Gastrocnemius medialis (tissue), 4 donors: ENCODE data around the gene SRP68.

Source experiments
- POLR2A ChIP-seq, 2 donors: fragments of 450-650 bp; IDR thresholded peaks; one replicate each; pipeline ENCODE4 v1.6.1; 2017; ENCODE audit warnings: antibody characterized with exemption in 2 of 2, mild to moderate bottlenecking in 2 of 2, moderate library complexity in 2 of 2
- TF ChIP-seq, protein P1 (sequence below), 5 experiments: fragments of 450-650 bp in 3 of 5; fragments of 200-600 bp in 2 of 5; sonication (generic) in 2 of 5; IDR thresholded peaks in 4 of 5; conservative IDR thresholded peaks in 1 of 5; 1 replicate in 4 of 5; 2 replicates in 1 of 5; pipeline ENCODE4 v1.5.1; 2016 to 2019; ENCODE audit warnings: antibody characterized with exemption in 5 of 5, mild to moderate bottlenecking in 3 of 5, moderate library complexity in 3 of 5

DNA sequence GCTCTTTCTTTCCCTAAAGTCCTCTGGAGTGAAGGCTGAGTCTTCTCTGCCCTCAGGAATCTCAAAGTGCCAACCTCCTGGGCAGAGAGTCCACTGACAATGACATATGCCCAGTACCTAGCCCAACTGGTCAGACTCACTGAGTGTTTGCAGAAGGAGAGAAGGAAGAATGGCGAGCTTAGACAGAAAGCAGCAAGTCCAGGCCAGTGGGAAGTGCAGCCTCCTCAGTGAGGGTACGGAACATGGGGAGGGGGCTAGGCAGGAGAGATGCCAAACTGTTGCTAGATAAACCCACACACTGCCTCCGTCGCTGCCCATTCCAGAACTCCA, 30.6 kb upstream of the SRP68 start:
- TF ChIP-seq, protein P1, sequence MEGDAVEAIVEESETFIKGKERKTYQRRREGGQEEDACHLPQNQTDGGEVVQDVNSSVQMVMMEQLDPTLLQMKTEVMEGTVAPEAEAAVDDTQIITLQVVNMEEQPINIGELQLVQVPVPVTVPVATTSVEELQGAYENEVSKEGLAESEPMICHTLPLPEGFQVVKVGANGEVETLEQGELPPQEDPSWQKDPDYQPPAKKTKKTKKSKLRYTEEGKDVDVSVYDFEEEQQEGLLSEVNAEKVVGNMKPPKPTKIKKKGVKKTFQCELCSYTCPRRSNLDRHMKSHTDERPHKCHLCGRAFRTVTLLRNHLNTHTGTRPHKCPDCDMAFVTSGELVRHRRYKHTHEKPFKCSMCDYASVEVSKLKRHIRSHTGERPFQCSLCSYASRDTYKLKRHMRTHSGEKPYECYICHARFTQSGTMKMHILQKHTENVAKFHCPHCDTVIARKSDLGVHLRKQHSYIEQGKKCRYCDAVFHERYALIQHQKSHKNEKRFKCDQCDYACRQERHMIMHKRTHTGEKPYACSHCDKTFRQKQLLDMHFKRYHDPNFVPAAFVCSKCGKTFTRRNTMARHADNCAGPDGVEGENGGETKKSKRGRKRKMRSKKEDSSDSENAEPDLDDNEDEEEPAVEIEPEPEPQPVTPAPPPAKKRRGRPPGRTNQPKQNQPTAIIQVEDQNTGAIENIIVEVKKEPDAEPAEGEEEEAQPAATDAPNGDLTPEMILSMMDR (IDR thresholded peaks at IDR 0.05 in 4 of 5, conservative IDR thresholded peaks at IDR 0.05 in 1 of 5) = no peak
- no peak for TF ChIP-seq POLR2A (IDR thresholded peaks at IDR 0.05)
